Colonic mucosa (tissue), 4 donors: ENCODE measurements around the gene SLC7A7. TPM values are rescaled to one million over a fixed set of nuclear protein-coding genes. Genes with fewer than 3 reads are reported as not detected.
A peak's percentile ranks its signal among the peaks of the same experiment; 100 is the strongest.

Source experiments
- DNase-seq: peaks from one replicate; pipeline ENCODE4 v3.0.0-alpha.2; 2020
- H3K27ac ChIP-seq: fragments of 200-600 bp; one replicate; pipeline ENCODE4 v1.8.0; 2021
- H3K27me3 ChIP-seq: fragments of 200-600 bp; one replicate; pipeline ENCODE4 v1.8.0; 2021
- H3K36me3 ChIP-seq: fragments of 200-600 bp; one replicate; pipeline ENCODE4 v1.8.0; 2021
- H3K4me1 ChIP-seq: fragments of 200-600 bp; one replicate; pipeline ENCODE4 v1.8.0; 2021; ENCODE audit warnings: mild to moderate bottlenecking
- H3K4me3 ChIP-seq: fragments of 200-600 bp; one replicate; pipeline ENCODE4 v1.8.0; 2021
- H3K9ac ChIP-seq, 2 donors: one replicate each; pipeline ENCODE4 v1.7.0; 2013; ENCODE audit warnings: control low read depth in 2 of 2, low read depth in 2 of 2, low read length in 2 of 2
- H3K9me3 ChIP-seq: fragments of 200-600 bp; one replicate; pipeline ENCODE4 v1.8.0; 2021
- CTCF ChIP-seq: fragments of 200-600 bp; IDR thresholded peaks from one replicate; pipeline ENCODE4 v1.8.0; 2022; ENCODE audit warnings: antibody characterized with exemption, mild to moderate bottlenecking
- intact Hi-C: fragments of 100-400 bp; cut with DNase I; formaldehyde crosslinking; loops from one replicate; pipeline ENCODE4 v1.14.1; 2022
- total RNA-seq, 2 donors: library from RNA; stranded (reverse); fragmentation: NEBNext Ultra II Directional in 1 of 2; extraction: Animal tissue kit (Norgen Biotek cat#: 25700) in 1 of 2; gene quantifications; one replicate each; pipeline ENCODE4 v1.2.1, GENCODE V29; 2021
- donor health status: healthy.
- donor health status: DM: no; HTN: no; CAD: no.
- donor health status: DM: no; HTN: no; CAD: no.

SLC7A7 gene
- total RNA-seq, 2 donors from 2014 or later: 2.7 to 7.0 TPM

- H3K27me3 ChIP-seq: no peaks in the 10 kb centered on the region
- no peak overlapping the region for H3K4me3 ChIP-seq
- no peak overlapping the region for H3K27ac ChIP-seq
- no peak for TF ChIP-seq CTCF
- peak overlapping the region in 1 of 2 donors; percentile 2 for H3K9ac ChIP-seq
- no peaks in the 10 kb centered on the region for H3K9me3 ChIP-seq
- intact Hi-C loops: no loop called here
- H3K4me1 ChIP-seq: no peaks in the 10 kb centered on the region
- DNase-seq: no peak
- no peaks in the 10 kb centered on the region for H3K36me3 ChIP-seq
These were observed 9.6 kb upstream of the SLC7A7 start for GRCh38 chr14:22824711-22825359.

GRCh38 chr14:22822571-22823098 is 7.4 kb upstream of the SLC7A7 start:
- intact Hi-C loops: loop anchor here (2.0 kb wide), 1 partner anchor 30 kb away; no protein-coding TSS in a partner anchor
- no peaks in the 10 kb centered on the region for H3K4me1 ChIP-seq

GRCh38 chr14:22822016-22822570 is 6.9 kb upstream of the SLC7A7 start:
- intact Hi-C loops: loop anchor here (2.0 kb wide), 1 partner anchor 31 kb away; no protein-coding TSS in a partner anchor
- no peak for TF ChIP-seq CTCF

More at GRCh38 chr14:22822571-22823098, 7.4 kb upstream of the SLC7A7 start:
- DNase-seq: peak; percentile 84
- TF ChIP-seq CTCF: peak; percentile 81
- peak overlapping the region in 1 of 2 donors; percentile 61 for H3K9ac ChIP-seq
- no peaks in the 10 kb centered on the region for H3K9me3 ChIP-seq
- H3K36me3 ChIP-seq: no peaks in the 10 kb centered on the region
- H3K27ac ChIP-seq: peak overlapping the region; percentile 7
- no peaks in the 10 kb centered on the region for H3K27me3 ChIP-seq
- peak overlapping the region; percentile 34 for H3K4me3 ChIP-seq

GRCh38 chr14:22821193-22822015 is 6.2 kb upstream of the SLC7A7 start:
- Histone ChIP-seq H3K36me3 (no peaks in the 10 kb centered on the region), H3K27ac (no peak overlapping the region), H3K9ac (no peak overlapping the region), H3K4me3 (no peak overlapping the region), H3K4me1 (no peaks in the 10 kb centered on the region), H3K27me3 (no peaks in the 10 kb centered on the region), H3K9me3 (no peaks in the 10 kb centered on the region)
- no peak for TF ChIP-seq CTCF
- no peak for DNase-seq
- intact Hi-C loops: loop anchor here (2.0 kb wide), 1 partner anchor 31 kb away; no protein-coding TSS in a partner anchor

More at GRCh38 chr14:22822016-22822570, 6.9 kb upstream of the SLC7A7 start:
- H3K9me3 ChIP-seq: no peaks in the 10 kb centered on the region
- peak overlapping the region; percentile 34 for H3K4me3 ChIP-seq
- DNase-seq: no peak
- no peaks in the 10 kb centered on the region for H3K36me3 ChIP-seq
- H3K4me1 ChIP-seq: no peaks in the 10 kb centered on the region
- no peaks in the 10 kb centered on the region for H3K27me3 ChIP-seq
- peak overlapping the region in 1 of 2 donors; percentile 61 for H3K9ac ChIP-seq
- H3K27ac ChIP-seq: peak overlapping the region; percentile 7

GRCh38 chr14:22820731-22821130 is 5.5 kb upstream of the SLC7A7 start:
- no peak for TF ChIP-seq CTCF
- Histone ChIP-seq H3K9ac (no peak overlapping the region), H3K9me3 (no peaks in the 10 kb centered on the region), H3K4me3 (no peak overlapping the region), H3K27me3 (no peaks in the 10 kb centered on the region), H3K36me3 (no peaks in the 10 kb centered on the region), H3K4me1 (no peaks in the 10 kb centered on the region), H3K27ac (no peak overlapping the region)
- intact Hi-C loops: no loop called here
- no peak for DNase-seq
